ENCODE measurements around the gene PLA2G12A.

PLA2G12A gene

DNA sequence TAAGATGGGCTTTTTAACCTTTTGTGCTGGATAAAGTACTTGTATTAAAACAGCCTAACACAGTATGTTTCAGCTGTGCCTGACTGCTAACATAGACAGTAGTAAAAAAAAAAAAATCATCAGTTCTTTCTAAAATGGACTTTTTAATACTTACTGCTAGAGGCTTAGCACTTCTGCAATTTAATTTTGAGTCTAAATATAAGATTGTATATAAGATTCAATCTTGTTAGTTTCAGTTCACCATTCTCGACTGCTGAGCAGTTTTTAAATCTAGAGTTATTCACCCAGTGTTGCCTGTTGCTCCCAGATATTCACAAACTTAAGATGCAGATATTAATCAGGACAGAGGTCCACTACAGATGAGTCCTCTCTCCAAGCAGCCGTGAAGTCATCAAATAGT is 6.8 kb downstream of the PLA2G12A start:
- no peak overlapping the region for H3K9ac ChIP-seq (ENCODE audit: low read depth, low read length)
- peaks cover 7% of the 10 kb centered on the region; the same call in 1 of the 2 replicates for H3K36me3 ChIP-seq (ENCODE audit: control insufficient read depth, insufficient read depth, low read length)
- H3K9me3 ChIP-seq (ENCODE audit: control insufficient read depth, insufficient read depth, low read length) = no peaks in the 10 kb centered on the region
- H3K4me3 ChIP-seq (ENCODE audit: low read depth, low read length) = no peak overlapping the region
- 0 out of 2 replicates have a peak, but pooled peaks cover 7% of the 10 kb centered on the region for H3K4me1 ChIP-seq (ENCODE audit: control insufficient read depth, insufficient read depth, low read length)
- no peak overlapping the region for H3K27ac ChIP-seq (ENCODE audit: low read depth, low read length)
- H3K27me3 ChIP-seq (ENCODE audit: control insufficient read depth, insufficient read depth, low read length) = no peaks in the 10 kb centered on the region

DNA sequence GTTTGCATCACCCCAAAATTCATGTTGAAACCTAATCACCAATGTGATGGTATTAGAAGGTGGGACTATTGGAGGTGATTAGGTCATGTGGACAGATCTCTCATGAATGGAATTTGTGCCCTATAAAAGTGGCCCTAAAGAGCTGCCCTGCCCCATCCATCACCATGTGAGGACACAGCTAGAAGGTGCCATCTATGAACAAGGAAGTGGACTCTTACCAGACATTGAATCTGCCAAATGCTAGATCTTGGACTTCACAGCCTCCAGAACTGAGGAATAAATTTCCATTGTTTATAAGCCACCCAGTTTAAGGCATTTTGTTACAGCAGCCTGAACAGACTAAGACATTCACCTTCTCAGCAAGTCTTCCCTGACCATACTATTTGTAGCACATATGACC is 7.5 kb downstream of the PLA2G12A start:
- H3K27me3 ChIP-seq (ENCODE audit: control insufficient read depth, insufficient read depth, low read length) = no peaks in the 10 kb centered on the region
- H3K36me3 ChIP-seq (ENCODE audit: control insufficient read depth, insufficient read depth, low read length) = peaks cover 9% of the 10 kb centered on the region
- no peak overlapping the region for H3K9ac ChIP-seq (ENCODE audit: low read depth, low read length)

DNA sequence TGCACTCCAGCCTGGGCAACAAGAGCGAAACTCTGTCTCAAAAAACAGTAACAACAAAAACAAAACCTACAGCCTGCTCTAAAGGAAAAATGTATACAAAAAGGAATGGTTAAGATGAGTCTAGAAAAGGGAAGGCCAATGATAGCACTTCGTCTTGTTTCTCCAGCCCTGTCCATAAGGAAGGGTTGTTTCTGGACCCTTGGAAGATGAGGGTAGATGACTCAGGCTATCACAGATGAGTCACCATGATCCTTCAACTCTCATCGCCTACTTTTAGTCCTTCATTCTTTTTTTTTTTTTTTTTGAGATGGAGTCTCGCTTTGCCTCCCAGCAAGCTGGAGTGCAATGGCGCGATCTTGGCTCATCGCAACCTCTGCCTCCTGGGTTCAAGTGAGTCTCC is 8.8 kb downstream of the PLA2G12A start:
- no peak overlapping the region for H3K4me3 ChIP-seq (ENCODE audit: low read depth, low read length)
- no peaks in the 10 kb centered on the region for H3K9me3 ChIP-seq (ENCODE audit: control insufficient read depth, insufficient read depth, low read length)
- H3K4me1 ChIP-seq (ENCODE audit: control insufficient read depth, insufficient read depth, low read length) = no peaks in the 10 kb centered on the region
- peaks cover 20% of the 10 kb centered on the region for H3K36me3 ChIP-seq (ENCODE audit: control insufficient read depth, insufficient read depth, low read length)
- H3K27me3 ChIP-seq (ENCODE audit: control insufficient read depth, insufficient read depth, low read length) = no peaks in the 10 kb centered on the region
- H3K9ac ChIP-seq (ENCODE audit: low read depth, low read length) = no peak overlapping the region
- no peak overlapping the region for H3K27ac ChIP-seq (ENCODE audit: low read depth, low read length)

More for the DNA sequence above, 7.5 kb downstream of the PLA2G12A start:
- Histone ChIP-seq H3K9me3 (ENCODE audit: control insufficient read depth, insufficient read depth, low read length) (no peaks in the 10 kb centered on the region), H3K27ac (ENCODE audit: low read depth, low read length) (no peak overlapping the region), H3K4me3 (ENCODE audit: low read depth, low read length) (no peak overlapping the region), H3K4me1 (ENCODE audit: control insufficient read depth, insufficient read depth, low read length) (no peaks in the 10 kb centered on the region)

DNA sequence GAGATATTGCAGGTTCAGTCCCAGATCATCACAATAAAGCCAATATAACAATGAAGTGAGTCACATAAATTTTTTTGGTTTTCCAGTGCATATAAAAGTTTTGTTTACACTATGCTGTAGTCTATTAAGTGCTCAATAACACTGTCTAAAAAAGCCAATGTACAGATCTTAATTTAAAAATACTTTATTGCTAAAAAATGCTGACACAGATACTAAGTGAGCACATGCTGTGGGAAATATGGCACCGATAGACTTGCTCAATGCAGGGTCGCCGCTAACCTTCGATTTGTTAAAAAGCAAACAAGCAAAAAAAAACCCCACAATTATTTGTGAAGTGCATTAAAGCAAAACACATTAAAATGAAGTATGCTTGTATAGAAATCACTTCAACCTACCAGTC is 10.3 kb downstream of the PLA2G12A start:
- no peaks in the 10 kb centered on the region for H3K27me3 ChIP-seq (ENCODE audit: control insufficient read depth, insufficient read depth, low read length)
- H3K4me1 ChIP-seq (ENCODE audit: control insufficient read depth, insufficient read depth, low read length) = no peaks in the 10 kb centered on the region
- H3K27ac ChIP-seq (ENCODE audit: low read depth, low read length) = no peak overlapping the region
- peaks cover 22% of the 10 kb centered on the region for H3K36me3 ChIP-seq (ENCODE audit: control insufficient read depth, insufficient read depth, low read length)
- H3K9ac ChIP-seq (ENCODE audit: low read depth, low read length) = no peak overlapping the region
- no peak overlapping the region for H3K4me3 ChIP-seq (ENCODE audit: low read depth, low read length)
- no peaks in the 10 kb centered on the region for H3K9me3 ChIP-seq (ENCODE audit: control insufficient read depth, insufficient read depth, low read length)

DNA sequence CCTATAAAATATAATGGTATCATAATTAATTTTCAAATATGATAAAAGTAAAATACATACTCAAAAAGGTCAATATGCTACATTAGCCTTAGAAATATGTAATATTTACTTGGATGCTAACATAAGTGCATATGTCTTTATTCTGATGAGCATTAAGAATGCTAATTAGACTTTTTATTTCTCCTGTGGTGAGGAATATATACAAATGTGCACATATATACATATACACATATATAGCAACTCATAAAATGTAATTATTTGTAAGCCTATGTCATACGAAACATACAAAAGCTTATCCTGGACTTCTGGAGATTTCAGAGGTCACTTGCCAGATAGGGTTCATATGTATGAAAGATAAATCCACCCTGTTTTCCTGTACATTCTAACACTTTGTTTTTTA is 11.1 kb downstream of the PLA2G12A start:
- Histone ChIP-seq H3K27ac (ENCODE audit: low read depth, low read length) (no peak overlapping the region), H3K9me3 (ENCODE audit: control insufficient read depth, insufficient read depth, low read length) (no peaks in the 10 kb centered on the region), H3K4me3 (ENCODE audit: low read depth, low read length) (no peak overlapping the region), H3K36me3 (ENCODE audit: control insufficient read depth, insufficient read depth, low read length) (peaks cover 28% of the 10 kb centered on the region), H3K4me1 (ENCODE audit: control insufficient read depth, insufficient read depth, low read length) (no peaks in the 10 kb centered on the region), H3K27me3 (ENCODE audit: control insufficient read depth, insufficient read depth, low read length) (no peaks in the 10 kb centered on the region), H3K9ac (ENCODE audit: low read depth, low read length) (no peak overlapping the region)

DNA sequence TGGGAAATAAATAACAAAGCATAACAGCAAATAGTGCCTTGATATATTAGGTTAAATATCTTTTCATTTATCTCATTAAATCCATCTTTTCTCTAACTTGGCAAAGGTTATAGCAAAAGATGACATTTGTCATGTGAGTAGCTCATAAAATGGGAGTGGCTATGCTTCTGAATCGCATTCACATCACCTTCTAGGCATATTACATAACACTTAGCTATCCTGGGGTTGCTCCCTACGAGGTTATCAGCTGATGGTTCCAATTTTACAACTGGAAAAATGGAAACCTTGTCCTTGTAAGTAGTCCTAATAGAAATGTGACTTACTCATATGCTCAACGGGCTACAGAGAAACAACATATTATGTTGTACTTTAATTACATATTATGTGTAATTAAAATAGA is 16.4 kb downstream of the PLA2G12A start:
- no peaks in the 10 kb centered on the region for H3K4me1 ChIP-seq (ENCODE audit: control insufficient read depth, insufficient read depth, low read length)
- H3K36me3 ChIP-seq (ENCODE audit: control insufficient read depth, insufficient read depth, low read length) = peaks cover 57% of the 10 kb centered on the region
- no peaks in the 10 kb centered on the region for H3K9me3 ChIP-seq (ENCODE audit: control insufficient read depth, insufficient read depth, low read length)
- no peak overlapping the region for H3K9ac ChIP-seq (ENCODE audit: low read depth, low read length)
- no peak overlapping the region for H3K27ac ChIP-seq (ENCODE audit: low read depth, low read length)
- no peaks in the 10 kb centered on the region for H3K27me3 ChIP-seq (ENCODE audit: control insufficient read depth, insufficient read depth, low read length)
- no peak overlapping the region for H3K4me3 ChIP-seq (ENCODE audit: low read depth, low read length)

DNA sequence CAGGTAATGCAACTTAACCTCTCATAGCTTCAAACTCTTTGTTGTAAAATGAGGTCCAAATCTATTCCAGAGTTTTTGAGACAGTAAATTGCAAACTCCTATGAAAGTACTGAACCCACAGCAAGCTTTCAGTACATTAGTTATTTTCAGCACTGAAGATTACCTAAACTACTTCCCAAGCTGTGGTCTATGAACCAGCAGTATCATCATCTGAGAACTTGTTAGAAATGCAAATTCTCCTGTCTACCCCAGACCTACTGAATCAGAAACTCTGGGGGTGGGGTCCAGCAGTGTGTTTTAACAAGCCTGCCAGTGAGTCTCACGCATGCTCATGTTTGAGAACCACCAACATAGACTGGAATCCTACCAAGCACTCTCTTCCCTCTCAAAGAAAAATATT is 20.9 kb downstream of the PLA2G12A start:
- no peak overlapping the region for H3K4me3 ChIP-seq (ENCODE audit: low read depth, low read length)
- H3K36me3 ChIP-seq (ENCODE audit: control insufficient read depth, insufficient read depth, low read length) = peaks cover 40% of the 10 kb centered on the region
- no peaks in the 10 kb centered on the region for H3K9me3 ChIP-seq (ENCODE audit: control insufficient read depth, insufficient read depth, low read length)
- H3K27ac ChIP-seq (ENCODE audit: low read depth, low read length) = no peak overlapping the region
- H3K9ac ChIP-seq (ENCODE audit: low read depth, low read length) = no peak overlapping the region
- no peaks in the 10 kb centered on the region for H3K27me3 ChIP-seq (ENCODE audit: control insufficient read depth, insufficient read depth, low read length)
- peaks cover under 1% of the 10 kb centered on the region; the same call in 1 of the 2 replicates for H3K4me1 ChIP-seq (ENCODE audit: control insufficient read depth, insufficient read depth, low read length)

DNA sequence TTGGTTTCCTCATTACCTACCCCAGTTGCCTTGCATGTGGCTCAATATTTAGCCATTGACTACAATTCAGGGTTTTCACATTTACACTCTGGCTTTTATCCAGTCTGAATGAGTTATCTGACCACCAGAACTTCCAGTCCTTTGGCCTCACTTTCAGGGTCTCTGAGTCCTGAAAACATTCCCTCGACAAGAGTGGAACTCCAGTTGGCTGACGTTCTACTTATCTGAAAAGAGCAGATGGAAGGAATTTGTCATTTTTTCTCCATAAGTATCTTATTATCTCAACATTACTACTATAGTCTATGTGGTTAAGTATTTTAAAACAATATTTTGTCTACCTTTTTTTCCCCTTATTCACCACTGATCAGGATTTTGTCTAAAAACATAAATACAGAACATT is 21.4 kb downstream of the PLA2G12A start:
- H3K9ac ChIP-seq (ENCODE audit: low read depth, low read length) = no peak overlapping the region
- H3K4me1 ChIP-seq (ENCODE audit: control insufficient read depth, insufficient read depth, low read length) = peaks cover 5% of the 10 kb centered on the region; the same call in 1 of the 2 replicates
- H3K27me3 ChIP-seq (ENCODE audit: control insufficient read depth, insufficient read depth, low read length) = no peaks in the 10 kb centered on the region
- no peaks in the 10 kb centered on the region for H3K9me3 ChIP-seq (ENCODE audit: control insufficient read depth, insufficient read depth, low read length)
- no peak overlapping the region for H3K4me3 ChIP-seq (ENCODE audit: low read depth, low read length)
- H3K36me3 ChIP-seq (ENCODE audit: control insufficient read depth, insufficient read depth, low read length) = peaks cover 35% of the 10 kb centered on the region
- H3K27ac ChIP-seq (ENCODE audit: low read depth, low read length) = no peak overlapping the region

DNA sequence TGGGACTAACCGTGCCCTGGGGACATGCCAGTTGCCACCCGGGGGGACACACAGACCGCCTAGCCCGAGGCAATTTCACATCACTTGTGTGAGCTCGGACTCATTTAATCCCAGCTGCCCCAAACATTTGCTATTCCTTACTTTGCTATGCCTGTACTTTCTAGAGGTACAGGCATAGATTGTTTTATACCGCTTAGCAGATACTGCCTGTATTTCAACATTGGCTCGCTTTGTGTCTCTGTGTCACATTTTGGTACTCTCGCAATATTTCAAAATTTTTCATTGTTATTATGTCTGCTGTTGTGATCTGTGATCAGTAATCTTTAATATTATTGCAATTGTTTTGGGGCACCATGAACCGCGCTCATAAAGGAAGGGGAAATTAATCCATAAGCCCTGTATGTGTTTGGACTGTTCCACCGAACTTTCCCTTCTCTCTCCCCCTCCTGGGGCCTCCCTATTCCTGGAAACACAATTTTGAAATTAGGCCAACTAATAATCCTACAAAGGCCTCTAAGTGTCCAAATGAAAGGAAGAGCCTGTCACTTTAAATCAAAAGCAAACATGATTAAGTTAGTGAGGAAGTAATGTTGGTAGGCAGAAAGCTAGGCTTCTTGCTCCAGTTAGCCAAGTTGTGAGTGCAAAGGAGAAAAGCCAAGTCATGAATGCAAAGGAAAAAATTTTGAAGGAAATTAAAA is 26.1 kb downstream of the PLA2G12A start:
- Histone ChIP-seq H3K9me3 (ENCODE audit: control insufficient read depth, insufficient read depth, low read length) (no peaks in the 10 kb centered on the region), H3K27ac (ENCODE audit: low read depth, low read length) (peak overlapping the region; percentile 87), H3K36me3 (ENCODE audit: control insufficient read depth, insufficient read depth, low read length) (peaks cover 14% of the 10 kb centered on the region; the same call in 1 of the 2 replicates), H3K4me1 (ENCODE audit: control insufficient read depth, insufficient read depth, low read length) (peaks cover 17% of the 10 kb centered on the region; the same call in 1 of the 2 replicates), H3K27me3 (ENCODE audit: control insufficient read depth, insufficient read depth, low read length) (no peaks in the 10 kb centered on the region), H3K4me3 (ENCODE audit: low read depth, low read length) (peak overlapping the region; percentile 89), H3K9ac (ENCODE audit: low read depth, low read length) (peak overlapping the region; percentile 89; the same call in 1 of the 2 replicates)

DNA sequence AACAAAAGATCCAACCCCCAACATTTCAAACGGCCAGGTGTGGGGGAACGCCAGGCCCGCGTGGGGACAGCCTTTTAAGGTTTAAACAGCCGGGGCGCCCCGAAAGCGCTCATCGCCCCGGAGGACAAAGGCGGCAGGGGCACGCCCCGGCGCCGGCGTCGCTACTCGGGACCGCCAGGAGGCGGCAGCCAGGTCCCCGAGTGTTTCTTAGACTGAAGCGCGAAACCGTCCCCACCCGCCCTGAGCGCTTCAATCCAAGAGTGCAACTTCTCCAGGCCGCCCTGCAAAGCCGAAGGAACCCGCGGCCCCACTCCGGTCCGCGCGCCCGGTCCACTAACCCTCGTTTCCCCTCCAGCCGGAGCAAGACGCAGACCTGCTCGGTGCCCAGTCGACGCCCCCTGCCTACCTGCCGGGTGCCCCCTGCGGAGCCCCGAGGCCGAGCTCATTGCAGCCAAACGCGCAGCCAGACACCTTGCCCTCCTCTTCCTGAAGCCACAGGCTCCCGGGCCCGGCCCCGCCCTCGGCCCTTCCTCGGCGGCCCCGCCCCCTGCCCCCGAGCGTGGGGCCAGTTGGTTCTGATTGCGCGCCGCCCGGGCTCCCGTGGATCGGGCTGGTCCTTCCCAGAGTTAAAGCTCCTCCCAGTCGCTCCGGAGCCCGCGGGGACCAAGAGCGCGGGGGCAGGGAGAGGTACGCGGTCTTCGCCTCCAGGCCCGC is 26.8 kb downstream of the PLA2G12A start, which contains the start of gene CASP6:
TSS of gene CASP6 (minus strand) at position 496 of the 714 bp plus-strand sequence. CDS start at position 446, 50 bp downstream.
- no peaks in the 10 kb centered on the region for H3K27me3 ChIP-seq (ENCODE audit: control insufficient read depth, insufficient read depth, low read length)

More for the DNA sequence above, 26.8 kb downstream of the PLA2G12A start, which contains the start of gene CASP6:
- peak within 1 kb of the TSS; percentile 89 for H3K4me3 ChIP-seq (ENCODE audit: low read depth, low read length)
- H3K4me1 ChIP-seq (ENCODE audit: control insufficient read depth, insufficient read depth, low read length) = peaks cover 17% of the 10 kb centered on the region; the same call in 1 of the 2 replicates
- H3K9ac ChIP-seq (ENCODE audit: low read depth, low read length) = peak within 1 kb of the TSS; percentile 89
- no peaks in the 10 kb centered on the region for H3K9me3 ChIP-seq (ENCODE audit: control insufficient read depth, insufficient read depth, low read length)
- H3K27ac ChIP-seq (ENCODE audit: low read depth, low read length) = peak within 1 kb of the TSS; percentile 87
- H3K36me3 ChIP-seq (ENCODE audit: control insufficient read depth, insufficient read depth, low read length) = peaks cover 10% of the 10 kb centered on the region; the same call in 1 of the 2 replicates
